Measurements from ENCODE around the gene KLHL14.

The KLHL14 gene

DNA sequence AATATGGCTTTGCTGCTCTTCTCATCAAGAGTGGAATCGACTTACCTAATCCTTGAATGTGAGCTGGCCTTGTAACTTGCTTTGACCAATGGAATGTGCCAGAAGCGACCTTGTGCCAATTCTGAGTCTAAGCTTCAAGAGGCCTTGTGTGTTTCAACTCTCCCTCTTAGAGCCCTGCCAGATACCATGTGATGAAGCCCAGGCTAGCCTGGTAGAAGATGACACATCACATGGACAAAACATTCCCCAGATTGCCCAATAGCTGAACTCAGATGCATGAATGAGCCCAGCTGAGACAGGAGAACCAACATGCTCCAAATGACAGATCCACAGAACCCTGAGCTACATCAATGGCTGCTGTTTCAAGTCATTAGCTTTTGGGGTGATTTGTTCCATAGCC, 4.2 kb upstream of the KLHL14 start:
- TF ChIP-seq, protein P1, sequence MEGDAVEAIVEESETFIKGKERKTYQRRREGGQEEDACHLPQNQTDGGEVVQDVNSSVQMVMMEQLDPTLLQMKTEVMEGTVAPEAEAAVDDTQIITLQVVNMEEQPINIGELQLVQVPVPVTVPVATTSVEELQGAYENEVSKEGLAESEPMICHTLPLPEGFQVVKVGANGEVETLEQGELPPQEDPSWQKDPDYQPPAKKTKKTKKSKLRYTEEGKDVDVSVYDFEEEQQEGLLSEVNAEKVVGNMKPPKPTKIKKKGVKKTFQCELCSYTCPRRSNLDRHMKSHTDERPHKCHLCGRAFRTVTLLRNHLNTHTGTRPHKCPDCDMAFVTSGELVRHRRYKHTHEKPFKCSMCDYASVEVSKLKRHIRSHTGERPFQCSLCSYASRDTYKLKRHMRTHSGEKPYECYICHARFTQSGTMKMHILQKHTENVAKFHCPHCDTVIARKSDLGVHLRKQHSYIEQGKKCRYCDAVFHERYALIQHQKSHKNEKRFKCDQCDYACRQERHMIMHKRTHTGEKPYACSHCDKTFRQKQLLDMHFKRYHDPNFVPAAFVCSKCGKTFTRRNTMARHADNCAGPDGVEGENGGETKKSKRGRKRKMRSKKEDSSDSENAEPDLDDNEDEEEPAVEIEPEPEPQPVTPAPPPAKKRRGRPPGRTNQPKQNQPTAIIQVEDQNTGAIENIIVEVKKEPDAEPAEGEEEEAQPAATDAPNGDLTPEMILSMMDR (IDR thresholded peaks at IDR 0.05; ENCODE audit: control insufficient read depth, extremely low read depth, insufficient read depth) = no peak
- no peak overlapping the region for H3K4me3 ChIP-seq (ENCODE audit: low read depth, low read length)
- no peak for DNase-seq (ENCODE audit: low read depth)

DNA sequence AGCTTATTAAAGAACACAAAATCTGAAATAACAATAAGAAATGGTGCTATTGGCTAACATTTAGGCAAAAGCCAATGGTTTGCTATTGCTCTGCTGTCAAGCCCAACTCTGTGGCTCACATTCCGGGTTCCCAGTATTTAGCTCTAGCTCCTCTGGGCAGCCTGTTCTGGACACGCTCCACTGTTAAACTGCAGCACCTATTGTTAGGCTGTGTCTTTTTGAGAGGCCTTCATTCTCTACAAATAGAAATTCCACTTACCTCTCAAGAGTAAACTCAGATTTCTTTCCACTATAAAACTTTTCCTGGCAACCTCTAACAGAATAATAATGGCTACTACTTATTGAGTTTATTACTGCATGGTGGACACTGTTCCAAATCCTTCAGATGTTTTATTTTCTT, 3.7 kb upstream of the KLHL14 start:
- TF ChIP-seq, protein P1 (IDR thresholded peaks at IDR 0.05; ENCODE audit: control insufficient read depth, extremely low read depth, insufficient read depth) = no peak
- H3K4me3 ChIP-seq (ENCODE audit: low read depth, low read length) = no peak overlapping the region
- no peak for DNase-seq (ENCODE audit: low read depth)

- TF ChIP-seq, protein P1 (IDR thresholded peaks at IDR 0.05; ENCODE audit: control insufficient read depth, extremely low read depth, insufficient read depth) = no peak
- H3K4me3 ChIP-seq (ENCODE audit: low read depth, low read length) = no peak overlapping the region
- DNase-seq (ENCODE audit: low read depth) = no peak
Observed at GRCh38 chr18:32775628-32776027, 2.8 kb upstream of the KLHL14 start.

DNA sequence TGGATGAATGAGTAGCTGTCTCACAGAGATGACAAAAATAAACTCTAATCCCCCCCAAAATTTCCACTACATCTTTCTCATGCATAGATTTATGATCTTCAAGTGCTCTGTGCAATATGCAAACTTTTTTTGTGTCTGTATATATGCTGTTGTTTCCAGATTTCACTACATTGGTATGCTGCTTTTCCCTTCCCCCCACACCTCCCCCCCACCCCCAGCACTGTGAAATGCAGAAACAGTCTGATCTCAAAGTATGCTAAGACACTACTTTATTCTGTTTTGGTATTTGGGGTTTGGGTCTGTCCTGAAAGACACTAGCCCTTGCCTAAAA, 524 bp upstream of the KLHL14 start:
- TF ChIP-seq, protein P1 (IDR thresholded peaks at IDR 0.05; ENCODE audit: control insufficient read depth, extremely low read depth, insufficient read depth) = no peak
- no peak for DNase-seq (ENCODE audit: low read depth)
- H3K4me3 ChIP-seq (ENCODE audit: low read depth, low read length) = no peak overlapping the region

GRCh38 chr18:32771871-32772580, 797 bp downstream of the KLHL14 start:
- DNase-seq (ENCODE audit: low read depth) = no peak
- TF ChIP-seq, protein P1 (IDR thresholded peaks at IDR 0.05; ENCODE audit: control insufficient read depth, extremely low read depth, insufficient read depth) = no peak
- no peak overlapping the region for H3K4me3 ChIP-seq (ENCODE audit: low read depth, low read length)

DNA sequence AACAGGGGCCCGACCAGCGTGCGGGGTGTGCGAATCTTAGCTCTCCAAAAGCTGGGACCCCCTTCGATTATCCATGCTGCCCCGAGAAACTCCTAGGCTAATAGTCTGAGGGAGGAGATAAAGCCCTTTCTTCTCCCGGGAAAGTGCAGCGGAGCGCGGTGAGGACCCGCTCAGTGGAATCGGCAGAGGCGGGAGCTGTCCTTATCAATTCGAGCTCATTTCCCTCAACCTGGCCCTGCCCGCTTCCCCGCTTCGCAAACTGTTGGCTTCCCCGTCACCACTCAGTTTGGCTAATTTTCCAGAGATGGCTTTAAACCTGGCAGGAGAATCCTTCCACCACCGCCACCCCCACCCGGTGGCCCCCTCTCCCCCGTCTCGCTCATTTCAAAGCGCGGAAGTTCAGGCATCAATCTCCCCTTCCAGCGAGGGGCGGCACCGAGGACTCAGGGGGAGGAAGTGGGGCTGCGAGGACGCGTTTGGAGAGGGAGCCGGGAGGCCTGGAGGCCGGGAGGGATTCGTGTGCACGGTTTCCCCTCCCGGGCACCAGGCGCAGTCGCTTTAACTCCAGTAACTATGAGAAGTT, 1.6 kb downstream of the KLHL14 start:
- no peak for DNase-seq (ENCODE audit: low read depth)
- TF ChIP-seq, protein P1 (IDR thresholded peaks at IDR 0.05; ENCODE audit: control insufficient read depth, extremely low read depth, insufficient read depth) = no peak
- H3K4me3 ChIP-seq (ENCODE audit: low read depth, low read length) = no peak overlapping the region

Measured in LNCaP clone FGC (cell line).